Osteocyte (in vitro differentiated cells): ENCODE data around the gene SNTB2. TPM values are rescaled to one million over a fixed set of nuclear protein-coding genes. Genes with fewer than 3 reads are reported as not detected.
A peak's percentile ranks its signal among the peaks of the same experiment; 100 is the strongest.

Source experiments
- DNase-seq: peaks from one replicate; pipeline ENCODE4 v3.0.0; 2021; ENCODE audit warnings: mixed read lengths; ENCODE audit not compliant: unreplicated experiment; ENCODE audit errors: extremely low spot score
- H3K27ac Mint-ChIP-seq: one replicate; pipeline ENCODE4 v1.8.0; 2021; ENCODE audit warnings: mild to moderate bottlenecking, mixed read lengths; ENCODE audit not compliant: unreplicated experiment
- H3K27me3 Mint-ChIP-seq: one replicate; pipeline ENCODE4 v1.8.0; 2021; ENCODE audit warnings: mixed read lengths; ENCODE audit not compliant: unreplicated experiment
- H3K36me3 Mint-ChIP-seq: one replicate; pipeline ENCODE4 v1.8.0; 2021; ENCODE audit warnings: mixed read lengths; ENCODE audit not compliant: unreplicated experiment
- H3K4me1 Mint-ChIP-seq: one replicate; pipeline ENCODE4 v1.8.0; 2021; ENCODE audit warnings: mixed read lengths; ENCODE audit not compliant: unreplicated experiment
- H3K4me3 Mint-ChIP-seq: one replicate; pipeline ENCODE4 v1.8.0; 2021; ENCODE audit warnings: mild to moderate bottlenecking, moderate library complexity, mixed read lengths; ENCODE audit not compliant: unreplicated experiment
- H3K9me3 Mint-ChIP-seq: one replicate; pipeline ENCODE4 v1.8.0; 2021; ENCODE audit warnings: mixed read lengths; ENCODE audit not compliant: unreplicated experiment
- CTCF ChIP-seq: fragments of 200-600 bp; sonication (generic); IDR thresholded peaks from 2 replicates; pipeline ENCODE4 v1.5.0; 2021; ENCODE audit warnings: antibody characterized with exemption, mild to moderate bottlenecking, moderate library complexity
- total RNA-seq: library from RNA; stranded (reverse); gene quantifications from 2 replicates; pipeline ENCODE4 v1.2.1, GENCODE V29; 2021

The SNTB2 gene
- total RNA-seq, 1 donor from 2014 or later, result 39.6 TPM

- H3K27ac Mint-ChIP-seq, result no peak overlapping the region
- H3K36me3 Mint-ChIP-seq, result peaks cover 7% of the 10 kb centered on the region
- no peak for TF ChIP-seq CTCF
- peaks cover 23% of the 10 kb centered on the region for H3K4me1 Mint-ChIP-seq
- no peak for DNase-seq
- H3K27me3 Mint-ChIP-seq, result no peaks in the 10 kb centered on the region
- no peaks in the 10 kb centered on the region for H3K9me3 Mint-ChIP-seq
- H3K4me3 Mint-ChIP-seq, result no peak overlapping the region
These were observed 120.9 kb downstream of the SNTB2 start for GRCh38 chr16:69307856-69308255.

- no peaks in the 10 kb centered on the region for H3K9me3 Mint-ChIP-seq
- no peak for TF ChIP-seq CTCF
- H3K27ac Mint-ChIP-seq, result no peak overlapping the region
- DNase-seq, result no peak
- peaks cover 29% of the 10 kb centered on the region for H3K4me1 Mint-ChIP-seq
- H3K27me3 Mint-ChIP-seq, result no peaks in the 10 kb centered on the region
- H3K36me3 Mint-ChIP-seq, result peaks cover 3% of the 10 kb centered on the region
- no peak overlapping the region for H3K4me3 Mint-ChIP-seq
These were observed 122.4 kb downstream of the SNTB2 start for GRCh38 chr16:69309316-69309715.

- peaks cover 25% of the 10 kb centered on the region for H3K4me1 Mint-ChIP-seq
- peak within 1 kb of the TSS; percentile 98 for H3K4me3 Mint-ChIP-seq
- H3K9me3 Mint-ChIP-seq, result no peaks in the 10 kb centered on the region
- H3K36me3 Mint-ChIP-seq, result peaks cover 7% of the 10 kb centered on the region
- H3K27ac Mint-ChIP-seq, result peak within 1 kb of the TSS; percentile 95
- no peaks in the 10 kb centered on the region for H3K27me3 Mint-ChIP-seq
- peak; percentile 90 for TF ChIP-seq CTCF
- DNase-seq, result peak; percentile 100
These were observed 123.9 kb downstream of the SNTB2 start, which contains the start of gene VPS4A for GRCh38 chr16:69310653-69311532. Gene VPS4A (plus strand): TSS chr16:69311350. CDS start chr16:69311512, 162 bp downstream.

DNA sequence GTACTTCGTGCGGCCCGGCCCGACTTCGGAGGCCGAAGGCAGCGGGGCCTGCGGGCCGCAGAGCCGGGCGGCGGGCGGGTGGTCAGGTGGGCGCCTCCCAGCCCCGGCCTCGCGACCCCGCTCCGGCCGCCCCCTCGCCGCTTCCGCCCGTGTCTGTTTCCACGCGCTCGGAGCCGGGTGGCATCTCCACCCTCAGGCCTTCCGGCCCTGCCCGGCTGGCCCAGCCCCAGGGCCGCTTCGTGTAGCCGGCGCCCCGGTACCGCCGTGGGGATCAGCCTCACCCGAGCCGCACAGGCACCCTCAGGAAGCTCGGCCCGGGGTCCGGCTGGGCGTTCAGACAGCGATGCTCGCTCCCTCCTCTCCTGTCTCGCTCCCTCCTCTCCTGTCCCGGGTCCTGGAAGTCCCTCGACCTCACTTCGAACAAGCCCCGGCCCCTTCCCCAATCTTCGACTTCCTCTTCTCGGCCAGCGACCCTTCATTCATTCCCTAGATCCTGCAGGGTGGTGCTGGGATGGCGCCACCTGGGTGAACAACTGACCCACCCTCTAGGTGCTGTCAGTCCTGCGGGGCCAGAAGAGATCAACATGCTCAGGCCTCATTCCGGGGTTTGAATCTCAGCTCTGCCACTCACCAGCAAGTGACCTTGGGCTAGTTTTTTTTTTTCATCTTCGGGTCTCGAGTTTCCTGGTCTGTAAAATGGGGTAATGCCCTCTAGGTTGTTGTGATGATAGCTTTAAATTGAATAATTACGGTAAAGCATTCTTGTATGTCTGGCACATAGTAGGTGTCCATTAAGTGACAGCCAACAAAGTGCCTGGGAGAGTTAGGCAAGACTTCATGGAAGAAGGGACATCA lies 124.8 kb downstream of the SNTB2 start:
- DNase-seq, result no peak

More for the DNA sequence above, 124.8 kb downstream of the SNTB2 start:
- Mint-ChIP-seq H3K27me3 (no peaks in the 10 kb centered on the region), H3K36me3 (peaks cover 13% of the 10 kb centered on the region), H3K4me1 (peaks cover 20% of the 10 kb centered on the region), H3K4me3 (peak overlapping the region; percentile 98), H3K27ac (peak overlapping the region; percentile 95), H3K9me3 (no peaks in the 10 kb centered on the region)
- TF ChIP-seq CTCF, result no peak
